Transverse colon (tissue), 4 donors: ENCODE data around the gene MRPL20.

Experiments
- CTCF ChIP-seq, 5 experiments: fragments of 200-600 bp in 3 of 5; fragments of 450-650 bp in 2 of 5; sonication (generic) in 3 of 5; IDR thresholded peaks; 1 replicate in 2 of 5; 2 replicates in 3 of 5; pipeline ENCODE4 v1.5.1; 2016 to 2017; ENCODE audit warnings: antibody characterized with exemption in 5 of 5, inconsistent platforms in 3 of 5, mild to moderate bottlenecking in 2 of 5, moderate library complexity in 1 of 5
- EP300 ChIP-seq: sonication (generic); formaldehyde crosslinking; IDR thresholded peaks from one replicate; pipeline ENCODE4 v1.6.1; 2017; ENCODE audit warnings: antibody characterized with exemption, low read depth
- POLR2A ChIP-seq: fragments of 450-650 bp; IDR thresholded peaks from one replicate; pipeline ENCODE4 v1.6.1; 2016; ENCODE audit warnings: antibody characterized with exemption, mild to moderate bottlenecking, moderate library complexity
- POLR2AphosphoS5 ChIP-seq, 3 donors: sonication (generic); formaldehyde crosslinking; IDR thresholded peaks; one replicate each; pipeline ENCODE4 v1.6.1; 2016; ENCODE audit warnings: antibody characterized with exemption in 3 of 3

DNA sequence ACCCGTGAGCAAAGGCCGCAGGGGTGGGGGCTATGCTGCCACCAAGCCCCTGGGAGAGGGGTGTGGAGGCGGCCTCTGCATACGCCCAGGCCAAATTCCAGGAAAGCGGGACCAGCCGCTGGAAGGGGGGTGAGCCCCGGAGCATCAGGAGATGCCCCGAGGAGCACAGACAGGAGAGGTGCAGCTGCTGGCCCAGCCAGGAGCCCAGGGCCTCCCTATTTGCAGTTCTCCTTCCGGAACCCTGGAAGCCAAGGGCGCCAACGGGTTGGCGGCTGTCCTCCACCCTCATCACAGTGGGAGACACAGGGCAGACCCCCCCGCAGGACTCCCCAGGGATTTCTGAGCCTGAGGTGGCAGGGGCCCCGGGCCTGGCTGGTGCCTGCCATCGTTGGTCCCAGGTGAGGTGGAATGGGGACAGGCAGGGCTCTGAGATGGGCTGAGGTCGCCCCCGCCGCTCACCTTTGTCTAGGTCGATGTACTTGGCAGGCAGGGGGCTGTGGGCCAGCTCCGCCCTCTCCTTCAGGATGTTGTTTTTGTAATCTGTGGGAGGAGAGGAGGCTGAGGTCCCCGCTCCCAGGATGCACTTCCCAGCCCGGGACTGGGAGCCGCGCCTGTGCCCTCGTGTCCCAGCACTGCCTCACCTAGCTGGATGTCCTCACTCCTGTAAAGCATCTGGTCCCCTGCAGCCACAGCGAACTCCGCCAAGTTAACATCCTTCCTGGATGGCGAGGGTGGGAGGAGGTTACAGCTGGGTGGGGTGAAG lies 53.5 kb downstream of the MRPL20 start:
- TF ChIP-seq CTCF (IDR thresholded peaks at IDR 0.05) (no peak), POLR2A (no peak), EP300 (no peak), POLR2AphosphoS5 (IDR thresholded peaks at IDR 0.05) (no peak)
